WTC11 (cell line): Measurements from ENCODE around the gene DTNB. TPM values are rescaled to one million over a fixed set of nuclear protein-coding genes. Genes with fewer than 3 reads are reported as not detected.

Experiments used
- ATAC-seq: fragments of 200-7000 bp; cut with Tn5 transposase; 2 replicates; pipeline ENCODE4 v1.10.0; 2021; ENCODE audit warnings: mild to moderate bottlenecking, moderate library complexity
- CTCF ChIA-PET: fragments of 300-600 bp; sonication (Branson Sonifier 250); formaldehyde crosslinking; loops from one replicate; lab custom pipeline; 2021; ENCODE audit warnings: antibody characterized with exemption; lab: Charles Lee
- POLR2A ChIA-PET: fragments of 350-600 bp; sonication (Branson Sonifier 250); formaldehyde crosslinking; loops from one replicate; lab custom pipeline; 2021; ENCODE audit warnings: antibody characterized with exemption; lab: Charles Lee
- DNase-seq: peaks from one replicate; pipeline ENCODE4 v3.0.0; 2021; ENCODE audit warnings: low spot score
- H3K27ac Mint-ChIP-seq: 2 replicates; pipeline ENCODE4 v1.8.0; 2021; ENCODE audit warnings: mixed read lengths
- H3K27me3 Mint-ChIP-seq: 2 replicates; pipeline ENCODE4 v1.8.0; 2021; ENCODE audit warnings: low read depth, mild to moderate bottlenecking, moderate library complexity, mixed read lengths
- H3K36me3 Mint-ChIP-seq: 2 replicates; pipeline ENCODE4 v1.8.0; 2021; ENCODE audit warnings: mixed read lengths
- H3K4me1 Mint-ChIP-seq: 2 replicates; pipeline ENCODE4 v1.8.0; 2022; ENCODE audit warnings: mixed read lengths
- H3K4me3 Mint-ChIP-seq: 2 replicates; pipeline ENCODE4 v1.8.0; 2021; ENCODE audit warnings: mild to moderate bottlenecking, moderate library complexity, mixed read lengths
- H3K9me3 Mint-ChIP-seq: 2 replicates; pipeline ENCODE4 v1.8.0; 2021; ENCODE audit warnings: mixed read lengths
- ATF3 ChIP-seq: sonication (generic); formaldehyde crosslinking; conservative IDR thresholded peaks from 2 replicates; pipeline ENCODE4 v1.8.1; 2022; ENCODE audit warnings: mild to moderate bottlenecking, missing genetic modification reagents
- CTCF ChIP-seq: fragments of 200-600 bp; IDR thresholded peaks from 2 replicates; pipeline ENCODE4 v1.8.0; 2022; ENCODE audit warnings: antibody characterized with exemption
- EMX1 ChIP-seq: fragments of 250-450 bp; sonication (Bioruptor Pico); IDR thresholded peaks from 2 replicates; pipeline ENCODE4 v1.8.0; 2021; ENCODE audit warnings: mild to moderate bottlenecking
- GTF2I ChIP-seq: fragments of 250-450 bp; sonication (Bioruptor Pico); conservative IDR thresholded peaks from 2 replicates; pipeline ENCODE4 v1.4.0; 2021; ENCODE audit warnings: mild to moderate bottlenecking
- IRF1 ChIP-seq: sonication (generic); formaldehyde crosslinking; IDR thresholded peaks from 2 replicates; pipeline ENCODE4 v1.8.0; 2023; ENCODE audit warnings: missing genetic modification reagents
- MXD4 ChIP-seq: fragments of 250-450 bp; sonication (Bioruptor Pico); IDR thresholded peaks from 2 replicates; pipeline ENCODE4 v1.8.0; 2021; ENCODE audit warnings: mild to moderate bottlenecking, moderate library complexity, borderline replicate concordance
- PRDM15 ChIP-seq: sonication (generic); formaldehyde crosslinking; IDR thresholded peaks from 2 replicates; pipeline ENCODE4 v1.8.0; 2022; ENCODE audit warnings: missing genetic modification reagents
- PREB ChIP-seq: sonication (generic); formaldehyde crosslinking; IDR thresholded peaks from 2 replicates; pipeline ENCODE4 v1.8.1; 2022; ENCODE audit warnings: mild to moderate bottlenecking, missing genetic modification reagents, moderate library complexity, borderline replicate concordance
- SMAD3 ChIP-seq: sonication (generic); formaldehyde crosslinking; IDR thresholded peaks from 2 replicates; pipeline ENCODE4 v1.8.0; 2022; ENCODE audit warnings: missing genetic modification reagents, mild to moderate bottlenecking, borderline replicate concordance
- TP53 ChIP-seq: sonication (generic); formaldehyde crosslinking; IDR thresholded peaks from 2 replicates; pipeline ENCODE4 v1.8.1; 2023; ENCODE audit warnings: mild to moderate bottlenecking, missing genetic modification reagents
- ZNF281 ChIP-seq: sonication (generic); formaldehyde crosslinking; IDR thresholded peaks from 2 replicates; pipeline ENCODE4 v1.8.0; 2023; ENCODE audit warnings: mild to moderate bottlenecking, missing genetic modification reagents
- ZNF317 ChIP-seq: sonication (generic); formaldehyde crosslinking; IDR thresholded peaks from 2 replicates; pipeline ENCODE4 v1.8.1; 2023; ENCODE audit warnings: low read depth, mild to moderate bottlenecking, moderate library complexity, missing genetic modification reagents, borderline replicate concordance
- ZNF512 ChIP-seq: sonication (generic); formaldehyde crosslinking; IDR thresholded peaks from 2 replicates; pipeline ENCODE4 v1.8.1; 2022; ENCODE audit warnings: missing genetic modification reagents, borderline replicate concordance
- ZNF532 ChIP-seq: fragments of 250-450 bp; sonication (Bioruptor Pico); IDR thresholded peaks from 2 replicates; pipeline ENCODE4 v1.9.0; 2021; ENCODE audit warnings: mild to moderate bottlenecking, borderline replicate concordance
- total RNA-seq: library from RNA; stranded (reverse); gene quantifications from 3 replicates; pipeline ENCODE4 v1.2.3, GENCODE V29; 2021

The DTNB gene
- total RNA-seq, 1 experiment from 2014 or later = 39.9 TPM

- TF ChIP-seq ZNF512 (CRISPR knock-in tag) (no peak), ATF3 (CRISPR knock-in tag) (no peak), PREB (CRISPR knock-in tag) (no peak)
Measured at GRCh38 chr2:25375989-25376545, 297.3 kb downstream of the DTNB start (continued).

- DNase-seq (no peak), ATAC-seq (no peak)
- H3K4me1 Mint-ChIP-seq = peaks cover 27% of the 10 kb centered on the region
- H3K9me3 Mint-ChIP-seq = peaks cover 16% of the 10 kb centered on the region
- no peak overlapping the region for H3K4me3 Mint-ChIP-seq
- H3K36me3 Mint-ChIP-seq = peaks cover 22% of the 10 kb centered on the region
- TF ChIP-seq EMX1 (CRISPR knock-in tag) (no peak), SMAD3 (CRISPR knock-in tag) (no peak), GTF2I (CRISPR knock-in tag) (no peak), ZNF317 (CRISPR knock-in tag) (no peak), IRF1 (CRISPR knock-in tag) (no peak), CTCF (no peak)
- H3K27me3 Mint-ChIP-seq = peaks cover 31% of the 10 kb centered on the region
- H3K27ac Mint-ChIP-seq = no peak overlapping the region
- ChIA-PET CTCF (interaction anchor here (0.6 to 3.4 kb wide), 20 partner anchors 8 to 289 kb away, joined by 3 to 75 read pairs (median 5); partner anchors contain the start of gene DNMT3A), POLR2A (no interaction called here)
Measured at GRCh38 chr2:25375371-25375988, 297.9 kb downstream of the DTNB start.

- CTCF ChIA-PET = interaction anchor here (1.8 to 4.7 kb wide), 8 partner anchors 10 to 290 kb away, joined by 6 to 75 read pairs (median 14); partner anchors contain the start of gene DNMT3A
- no peak overlapping the region for H3K27ac Mint-ChIP-seq
- no peak for TF ChIP-seq ZNF281 (CRISPR knock-in tag)
- TF ChIP-seq ZNF532 (CRISPR knock-in tag) = no peak
- TF ChIP-seq TP53 (CRISPR knock-in tag) = no peak
- no peak for TF ChIP-seq MXD4 (CRISPR knock-in tag)
- no peak for TF ChIP-seq PRDM15 (CRISPR knock-in tag)
Measured at GRCh38 chr2:25374827-25375226, 298.6 kb downstream of the DTNB start.

More at GRCh38 chr2:25374827-25375226, 298.6 kb downstream of the DTNB start:
- Mint-ChIP-seq H3K27me3 (peaks cover 33% of the 10 kb centered on the region), H3K36me3 (peaks cover 19% of the 10 kb centered on the region), H3K4me3 (no peak overlapping the region), H3K4me1 (peaks cover 31% of the 10 kb centered on the region), H3K9me3 (peaks cover 14% of the 10 kb centered on the region)
- POLR2A ChIA-PET = no interaction called here
- no peak for DNase-seq
- ATAC-seq = no peak
